Measurements from ENCODE around the gene KRTAP10-11.

DNA sequence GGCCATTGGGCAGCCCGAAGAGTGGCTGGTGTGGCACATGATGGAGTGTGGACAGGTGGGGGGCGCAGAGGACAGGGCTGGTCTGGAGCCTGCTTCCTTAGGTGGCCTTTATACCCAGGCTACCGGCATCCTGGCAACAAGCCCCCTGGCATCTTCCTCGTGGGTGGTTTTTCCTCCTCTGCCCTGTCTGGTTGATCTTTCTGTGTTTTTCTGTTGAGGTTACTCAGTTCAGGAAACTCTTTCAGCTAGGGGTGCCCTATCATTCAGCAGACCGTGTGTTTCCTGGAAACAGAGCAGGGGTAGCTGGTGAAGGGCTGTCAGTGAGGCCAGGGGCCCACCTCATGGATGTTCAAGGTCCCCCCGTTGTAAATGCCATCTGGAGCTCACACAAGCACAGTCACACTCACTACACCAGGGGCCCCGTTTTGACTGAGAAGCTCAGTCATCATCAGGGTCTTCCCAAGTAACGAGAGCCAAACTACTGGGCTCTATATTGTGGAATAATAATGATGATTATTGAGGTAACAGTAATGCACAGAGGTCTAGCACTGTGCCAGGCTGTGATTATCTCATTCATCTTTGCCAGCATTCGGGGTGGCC, 8.5 kb downstream of the KRTAP10-11 start, which contains the start of gene KRTAP12-4:
- TF ChIP-seq, protein P1, sequence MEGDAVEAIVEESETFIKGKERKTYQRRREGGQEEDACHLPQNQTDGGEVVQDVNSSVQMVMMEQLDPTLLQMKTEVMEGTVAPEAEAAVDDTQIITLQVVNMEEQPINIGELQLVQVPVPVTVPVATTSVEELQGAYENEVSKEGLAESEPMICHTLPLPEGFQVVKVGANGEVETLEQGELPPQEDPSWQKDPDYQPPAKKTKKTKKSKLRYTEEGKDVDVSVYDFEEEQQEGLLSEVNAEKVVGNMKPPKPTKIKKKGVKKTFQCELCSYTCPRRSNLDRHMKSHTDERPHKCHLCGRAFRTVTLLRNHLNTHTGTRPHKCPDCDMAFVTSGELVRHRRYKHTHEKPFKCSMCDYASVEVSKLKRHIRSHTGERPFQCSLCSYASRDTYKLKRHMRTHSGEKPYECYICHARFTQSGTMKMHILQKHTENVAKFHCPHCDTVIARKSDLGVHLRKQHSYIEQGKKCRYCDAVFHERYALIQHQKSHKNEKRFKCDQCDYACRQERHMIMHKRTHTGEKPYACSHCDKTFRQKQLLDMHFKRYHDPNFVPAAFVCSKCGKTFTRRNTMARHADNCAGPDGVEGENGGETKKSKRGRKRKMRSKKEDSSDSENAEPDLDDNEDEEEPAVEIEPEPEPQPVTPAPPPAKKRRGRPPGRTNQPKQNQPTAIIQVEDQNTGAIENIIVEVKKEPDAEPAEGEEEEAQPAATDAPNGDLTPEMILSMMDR (IDR thresholded peaks at IDR 0.05; ENCODE audit: low read depth, low read length, poor library complexity, severe bottlenecking): no peak
- TF ChIP-seq EZH2phosphoT487 (IDR thresholded peaks at IDR 0.05; ENCODE audit: borderline replicate concordance, low read length): no peak
